Coronary artery (tissue), 2 donors: ENCODE measurements around the gene ASF1A.
"Not testable (repeated sequence)": the region's sequence is repeated elsewhere in the genome, so short reads cannot be mapped to it uniquely, and the experiment has no call there.

Source experiments
- DNase-seq: peaks from one replicate; pipeline ENCODE4 v3.0.0-alpha.2; 2017; ENCODE audit warnings: low spot score
- H3K27ac ChIP-seq, 2 donors: fragments of 200-600 bp; sonication (generic); one replicate each; pipeline ENCODE4 v1.5.1; 2016 to 2019
- H3K4me3 ChIP-seq: fragments of 200-600 bp; sonication (generic); 2 replicates; pipeline ENCODE4 v1.5.1; 2016; ENCODE audit warnings: mild to moderate bottlenecking, moderate library complexity
- TF ChIP-seq, protein P1 (sequence below): fragments of 200-600 bp; sonication (generic); IDR thresholded peaks from one replicate; pipeline ENCODE4 v1.5.1; 2019; ENCODE audit warnings: antibody characterized with exemption

Gene ASF1A

GRCh38 chr6:118862443-118862842, 31.5 kb upstream of the ASF1A start:
- Histone ChIP-seq H3K27ac (no peak overlapping the region), H3K4me3 (no peak overlapping the region)
- TF ChIP-seq, protein P1, sequence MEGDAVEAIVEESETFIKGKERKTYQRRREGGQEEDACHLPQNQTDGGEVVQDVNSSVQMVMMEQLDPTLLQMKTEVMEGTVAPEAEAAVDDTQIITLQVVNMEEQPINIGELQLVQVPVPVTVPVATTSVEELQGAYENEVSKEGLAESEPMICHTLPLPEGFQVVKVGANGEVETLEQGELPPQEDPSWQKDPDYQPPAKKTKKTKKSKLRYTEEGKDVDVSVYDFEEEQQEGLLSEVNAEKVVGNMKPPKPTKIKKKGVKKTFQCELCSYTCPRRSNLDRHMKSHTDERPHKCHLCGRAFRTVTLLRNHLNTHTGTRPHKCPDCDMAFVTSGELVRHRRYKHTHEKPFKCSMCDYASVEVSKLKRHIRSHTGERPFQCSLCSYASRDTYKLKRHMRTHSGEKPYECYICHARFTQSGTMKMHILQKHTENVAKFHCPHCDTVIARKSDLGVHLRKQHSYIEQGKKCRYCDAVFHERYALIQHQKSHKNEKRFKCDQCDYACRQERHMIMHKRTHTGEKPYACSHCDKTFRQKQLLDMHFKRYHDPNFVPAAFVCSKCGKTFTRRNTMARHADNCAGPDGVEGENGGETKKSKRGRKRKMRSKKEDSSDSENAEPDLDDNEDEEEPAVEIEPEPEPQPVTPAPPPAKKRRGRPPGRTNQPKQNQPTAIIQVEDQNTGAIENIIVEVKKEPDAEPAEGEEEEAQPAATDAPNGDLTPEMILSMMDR, result no peak
- no peak for DNase-seq

GRCh38 chr6:118864341-118865099, 29.4 kb upstream of the ASF1A start:
- no peak overlapping the region for H3K4me3 ChIP-seq
- no peak for DNase-seq
- no peak overlapping the region for H3K27ac ChIP-seq
- TF ChIP-seq, protein P1, result no peak

GRCh38 chr6:118865100-118865391, 28.9 kb upstream of the ASF1A start:
- H3K27ac ChIP-seq, result no peak overlapping the region

DNA sequence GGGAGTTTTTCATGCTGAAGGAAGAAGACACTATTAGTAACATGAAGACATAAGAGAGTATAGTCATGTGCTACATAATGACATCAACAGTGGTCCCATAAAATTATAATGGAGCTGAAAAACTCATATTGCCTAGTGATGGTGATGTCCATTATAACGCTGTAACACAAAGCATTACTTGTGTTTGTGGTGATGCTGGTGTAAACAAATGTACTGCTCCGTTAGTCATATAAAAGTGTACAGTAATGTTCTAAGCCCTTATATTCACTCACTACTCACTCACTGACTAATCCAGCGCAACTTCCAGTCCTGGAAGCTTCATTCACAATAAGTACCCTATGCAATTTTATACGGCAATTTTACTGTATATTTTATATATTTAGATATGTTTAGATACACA, 26.8 kb upstream of the ASF1A start:
- TF ChIP-seq, protein P1, result no peak
- Histone ChIP-seq H3K27ac (no peak overlapping the region), H3K4me3 (no peak overlapping the region)
- DNase-seq, result no peak

More at GRCh38 chr6:118865100-118865391, 28.9 kb upstream of the ASF1A start:
- H3K4me3 ChIP-seq, result no peak overlapping the region
- no peak for DNase-seq
- TF ChIP-seq, protein P1, result no peak

DNA sequence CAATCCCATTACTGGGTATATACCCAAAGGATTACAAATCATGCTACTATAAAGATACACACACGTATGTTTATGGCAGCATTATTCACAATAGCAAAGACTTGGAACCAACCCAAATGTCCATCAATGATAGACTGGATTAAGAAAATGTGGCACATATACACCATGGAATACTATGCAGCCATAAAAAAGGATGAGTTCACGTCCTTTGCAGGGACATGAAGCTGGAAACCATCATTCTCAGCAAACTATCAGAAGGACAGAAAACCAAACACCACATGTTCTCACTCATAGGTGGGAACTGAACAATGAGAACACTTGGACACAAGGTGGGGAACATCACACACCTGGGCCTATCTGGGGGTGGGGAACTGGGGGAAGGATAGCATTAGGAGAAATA, 25.1 kb upstream of the ASF1A start:
- H3K4me3 ChIP-seq, H3K27ac ChIP-seq, DNase-seq: not testable (repeated sequence)

DNA sequence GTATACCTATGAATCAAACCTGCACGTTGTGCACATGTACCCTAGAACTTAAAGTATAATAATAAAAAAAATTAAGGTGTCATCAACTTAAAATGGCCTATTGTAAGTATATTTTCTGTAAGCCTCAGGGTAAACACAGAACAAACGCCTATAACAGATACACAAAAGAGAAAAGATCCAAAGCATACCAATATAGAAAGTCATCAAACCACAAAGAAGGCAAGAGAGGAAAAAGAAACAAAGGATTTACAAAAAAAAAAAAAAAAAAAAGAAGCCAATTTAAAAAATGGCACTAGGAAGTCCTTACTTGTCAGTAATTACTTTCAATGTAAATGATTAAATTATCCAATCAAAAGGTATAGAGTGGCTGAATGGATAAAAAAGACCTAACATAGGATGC, 24.6 kb upstream of the ASF1A start:
- Histone ChIP-seq H3K27ac (no peak overlapping the region), H3K4me3 (no peak overlapping the region)
- TF ChIP-seq, protein P1, result no peak
- no peak for DNase-seq

GRCh38 chr6:118869894-118870589, 23.9 kb upstream of the ASF1A start:
- TF ChIP-seq, protein P1, result no peak
- H3K4me3 ChIP-seq, result no peak overlapping the region
- no peak overlapping the region for H3K27ac ChIP-seq
- DNase-seq, result no peak
